Ishikawa (cell line): Measurements from ENCODE around the gene DIP2A.

Experiments used
- CREB1 ChIP-seq: IDR thresholded peaks from 2 replicates; pipeline ENCODE4 v1.6.1; 2012; ENCODE audit warnings: low read depth
- EGR1 ChIP-seq: IDR thresholded peaks from 2 replicates; pipeline ENCODE4 v1.6.1; 2012
- EP300 ChIP-seq: IDR thresholded peaks from 2 replicates; pipeline ENCODE4 v1.6.1; 2012; ENCODE audit warnings: borderline replicate concordance
- FOXM1 ChIP-seq: IDR thresholded peaks from 2 replicates; pipeline ENCODE4 v1.6.1; 2012; ENCODE audit warnings: low read depth, borderline replicate concordance
- NFIC ChIP-seq: IDR thresholded peaks from 2 replicates; pipeline ENCODE4 v1.6.1; 2012
- RAD21 ChIP-seq: IDR thresholded peaks from 2 replicates; pipeline ENCODE4 v1.6.1; 2012; ENCODE audit warnings: low read depth
- TAF1 ChIP-seq: IDR thresholded peaks from 2 replicates; pipeline ENCODE4 v1.6.1; 2012; ENCODE audit warnings: low read depth, mild to moderate bottlenecking
- TCF12 ChIP-seq: IDR thresholded peaks from 2 replicates; pipeline ENCODE4 v1.6.1; 2012; ENCODE audit warnings: low read depth
- TEAD4 ChIP-seq: IDR thresholded peaks from 2 replicates; pipeline ENCODE4 v1.6.1; 2012
- YY1 ChIP-seq: IDR thresholded peaks from 2 replicates; pipeline ENCODE4 v1.6.1; 2012; ENCODE audit warnings: low read depth
- ZBTB7A ChIP-seq: IDR thresholded peaks from 2 replicates; pipeline ENCODE4 v1.6.1; 2012; ENCODE audit warnings: low read depth
- TF ChIP-seq, protein P1 (sequence below): IDR thresholded peaks from 2 replicates; pipeline ENCODE4 v1.6.1; 2012
- TF ChIP-seq, protein P2 (sequence below): IDR thresholded peaks from 2 replicates; pipeline ENCODE4 v1.6.1; 2012; ENCODE audit warnings: low read depth, mild to moderate bottlenecking
- TF ChIP-seq, protein P3 (sequence below): IDR thresholded peaks from 2 replicates; pipeline ENCODE4 v1.6.1; 2012

DNA sequence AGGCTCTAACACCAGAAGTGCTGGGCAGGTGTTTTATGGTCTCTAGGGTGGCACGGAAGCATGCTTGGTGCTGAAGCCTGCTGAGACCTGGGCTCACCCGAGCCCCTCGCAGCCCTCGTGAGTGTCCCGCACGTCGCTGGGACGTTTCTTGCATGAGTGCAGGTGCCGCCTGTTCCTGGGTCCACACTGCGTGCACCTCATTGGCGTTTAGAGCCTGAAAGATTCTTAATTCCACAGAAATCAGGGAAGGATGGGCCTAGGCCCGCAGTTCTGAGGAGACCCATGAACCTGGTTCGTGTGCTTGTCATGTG lies 43.8 kb upstream of the DIP2A start:
- no peak for TF ChIP-seq RAD21
- no peak for TF ChIP-seq TAF1
- no peak for TF ChIP-seq TCF12
- TF ChIP-seq, protein P1, sequence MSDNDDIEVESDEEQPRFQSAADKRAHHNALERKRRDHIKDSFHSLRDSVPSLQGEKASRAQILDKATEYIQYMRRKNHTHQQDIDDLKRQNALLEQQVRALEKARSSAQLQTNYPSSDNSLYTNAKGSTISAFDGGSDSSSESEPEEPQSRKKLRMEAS: no peak
- TF ChIP-seq, protein P2, sequence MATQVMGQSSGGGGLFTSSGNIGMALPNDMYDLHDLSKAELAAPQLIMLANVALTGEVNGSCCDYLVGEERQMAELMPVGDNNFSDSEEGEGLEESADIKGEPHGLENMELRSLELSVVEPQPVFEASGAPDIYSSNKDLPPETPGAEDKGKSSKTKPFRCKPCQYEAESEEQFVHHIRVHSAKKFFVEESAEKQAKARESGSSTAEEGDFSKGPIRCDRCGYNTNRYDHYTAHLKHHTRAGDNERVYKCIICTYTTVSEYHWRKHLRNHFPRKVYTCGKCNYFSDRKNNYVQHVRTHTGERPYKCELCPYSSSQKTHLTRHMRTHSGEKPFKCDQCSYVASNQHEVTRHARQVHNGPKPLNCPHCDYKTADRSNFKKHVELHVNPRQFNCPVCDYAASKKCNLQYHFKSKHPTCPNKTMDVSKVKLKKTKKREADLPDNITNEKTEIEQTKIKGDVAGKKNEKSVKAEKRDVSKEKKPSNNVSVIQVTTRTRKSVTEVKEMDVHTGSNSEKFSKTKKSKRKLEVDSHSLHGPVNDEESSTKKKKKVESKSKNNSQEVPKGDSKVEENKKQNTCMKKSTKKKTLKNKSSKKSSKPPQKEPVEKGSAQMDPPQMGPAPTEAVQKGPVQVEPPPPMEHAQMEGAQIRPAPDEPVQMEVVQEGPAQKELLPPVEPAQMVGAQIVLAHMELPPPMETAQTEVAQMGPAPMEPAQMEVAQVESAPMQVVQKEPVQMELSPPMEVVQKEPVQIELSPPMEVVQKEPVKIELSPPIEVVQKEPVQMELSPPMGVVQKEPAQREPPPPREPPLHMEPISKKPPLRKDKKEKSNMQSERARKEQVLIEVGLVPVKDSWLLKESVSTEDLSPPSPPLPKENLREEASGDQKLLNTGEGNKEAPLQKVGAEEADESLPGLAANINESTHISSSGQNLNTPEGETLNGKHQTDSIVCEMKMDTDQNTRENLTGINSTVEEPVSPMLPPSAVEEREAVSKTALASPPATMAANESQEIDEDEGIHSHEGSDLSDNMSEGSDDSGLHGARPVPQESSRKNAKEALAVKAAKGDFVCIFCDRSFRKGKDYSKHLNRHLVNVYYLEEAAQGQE: no peak
- TF ChIP-seq EP300: no peak
- TF ChIP-seq CREB1: no peak
- TF ChIP-seq, protein P3, sequence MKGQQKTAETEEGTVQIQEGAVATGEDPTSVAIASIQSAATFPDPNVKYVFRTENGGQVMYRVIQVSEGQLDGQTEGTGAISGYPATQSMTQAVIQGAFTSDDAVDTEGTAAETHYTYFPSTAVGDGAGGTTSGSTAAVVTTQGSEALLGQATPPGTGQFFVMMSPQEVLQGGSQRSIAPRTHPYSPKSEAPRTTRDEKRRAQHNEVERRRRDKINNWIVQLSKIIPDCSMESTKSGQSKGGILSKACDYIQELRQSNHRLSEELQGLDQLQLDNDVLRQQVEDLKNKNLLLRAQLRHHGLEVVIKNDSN: no peak
- TF ChIP-seq FOXM1: no peak
- no peak for TF ChIP-seq ZBTB7A
- no peak for TF ChIP-seq YY1
- TF ChIP-seq NFIC: no peak
- no peak for TF ChIP-seq EGR1
- TF ChIP-seq TEAD4: no peak
